GM23338 (cell line): ENCODE measurements around the gene VANGL1.

Experiments
- CTCF ChIP-seq, 2 experiments: fragments of 200-600 bp in 1 of 2; sonication (generic) in 1 of 2; conservative IDR thresholded peaks; 2 replicates each; pipeline versions ENCODE4 v1.5.1 to v1.6.1; 2016 to 2017; ENCODE audit warnings: antibody characterized with exemption in 2 of 2, low read depth in 2 of 2, mild to moderate bottlenecking in 2 of 2, moderate library complexity in 1 of 2
- EZH2 ChIP-seq: fragments of 200-600 bp; sonication (generic); IDR thresholded peaks from one replicate; pipeline ENCODE4 v1.8.0; 2017; ENCODE audit warnings: antibody characterized with exemption, mild to moderate bottlenecking, low read depth; ENCODE audit not compliant: unreplicated experiment
- JUNB ChIP-seq: IDR thresholded peaks from one replicate; pipeline ENCODE4 v1.6.1; 2016; ENCODE audit warnings: antibody characterized with exemption; ENCODE audit not compliant: unreplicated experiment
- ZNF331 ChIP-seq: fragments of 250-450 bp; sonication (Bioruptor Pico); IDR thresholded peaks from 2 replicates; pipeline ENCODE4 v1.5.0; 2020; ENCODE audit warnings: low read depth, mild to moderate bottlenecking, moderate library complexity
- TF ChIP-seq, protein P1 (sequence below): IDR thresholded peaks from one replicate; pipeline ENCODE4 v1.6.1; 2018; ENCODE audit warnings: antibody characterized with exemption; ENCODE audit not compliant: unreplicated experiment

DNA sequence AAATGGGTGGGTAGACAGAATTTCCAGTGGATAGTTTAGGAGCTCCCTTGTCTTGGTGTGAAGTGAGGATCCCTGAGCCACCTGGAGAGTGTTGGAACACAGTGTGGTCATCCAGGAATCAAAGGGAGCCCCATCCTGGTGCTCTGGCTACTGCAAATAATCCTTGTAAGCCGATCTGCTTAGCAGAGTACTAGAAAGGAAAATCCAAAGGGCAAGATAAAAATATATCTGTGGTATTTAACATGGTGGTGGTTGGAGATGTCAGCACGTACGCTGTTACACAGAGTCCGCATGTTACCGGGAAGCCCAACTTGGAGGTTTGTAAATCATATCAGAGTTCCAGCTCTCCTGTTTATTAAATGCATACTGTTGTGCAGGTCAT is 39.0 kb downstream of the VANGL1 start:
- TF ChIP-seq CTCF (conservative IDR thresholded peaks at IDR 0.05; ENCODE audit: low read depth in 2 of 2) (no peak), JUNB (no peak), EZH2 (no peak), ZNF331 (no peak)
- TF ChIP-seq, protein P1, sequence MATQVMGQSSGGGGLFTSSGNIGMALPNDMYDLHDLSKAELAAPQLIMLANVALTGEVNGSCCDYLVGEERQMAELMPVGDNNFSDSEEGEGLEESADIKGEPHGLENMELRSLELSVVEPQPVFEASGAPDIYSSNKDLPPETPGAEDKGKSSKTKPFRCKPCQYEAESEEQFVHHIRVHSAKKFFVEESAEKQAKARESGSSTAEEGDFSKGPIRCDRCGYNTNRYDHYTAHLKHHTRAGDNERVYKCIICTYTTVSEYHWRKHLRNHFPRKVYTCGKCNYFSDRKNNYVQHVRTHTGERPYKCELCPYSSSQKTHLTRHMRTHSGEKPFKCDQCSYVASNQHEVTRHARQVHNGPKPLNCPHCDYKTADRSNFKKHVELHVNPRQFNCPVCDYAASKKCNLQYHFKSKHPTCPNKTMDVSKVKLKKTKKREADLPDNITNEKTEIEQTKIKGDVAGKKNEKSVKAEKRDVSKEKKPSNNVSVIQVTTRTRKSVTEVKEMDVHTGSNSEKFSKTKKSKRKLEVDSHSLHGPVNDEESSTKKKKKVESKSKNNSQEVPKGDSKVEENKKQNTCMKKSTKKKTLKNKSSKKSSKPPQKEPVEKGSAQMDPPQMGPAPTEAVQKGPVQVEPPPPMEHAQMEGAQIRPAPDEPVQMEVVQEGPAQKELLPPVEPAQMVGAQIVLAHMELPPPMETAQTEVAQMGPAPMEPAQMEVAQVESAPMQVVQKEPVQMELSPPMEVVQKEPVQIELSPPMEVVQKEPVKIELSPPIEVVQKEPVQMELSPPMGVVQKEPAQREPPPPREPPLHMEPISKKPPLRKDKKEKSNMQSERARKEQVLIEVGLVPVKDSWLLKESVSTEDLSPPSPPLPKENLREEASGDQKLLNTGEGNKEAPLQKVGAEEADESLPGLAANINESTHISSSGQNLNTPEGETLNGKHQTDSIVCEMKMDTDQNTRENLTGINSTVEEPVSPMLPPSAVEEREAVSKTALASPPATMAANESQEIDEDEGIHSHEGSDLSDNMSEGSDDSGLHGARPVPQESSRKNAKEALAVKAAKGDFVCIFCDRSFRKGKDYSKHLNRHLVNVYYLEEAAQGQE = no peak
